Amniotic stem cell (primary cell): Measurements from ENCODE around the gene MAT2A.
A peak's percentile ranks its signal among the peaks of the same experiment; 100 is the strongest.

ENCODE experiments used
- DNase-seq: peaks from one replicate; lab custom pipeline; 2025; lab: John Stamatoyannopoulos, UW

Gene MAT2A

DNA sequence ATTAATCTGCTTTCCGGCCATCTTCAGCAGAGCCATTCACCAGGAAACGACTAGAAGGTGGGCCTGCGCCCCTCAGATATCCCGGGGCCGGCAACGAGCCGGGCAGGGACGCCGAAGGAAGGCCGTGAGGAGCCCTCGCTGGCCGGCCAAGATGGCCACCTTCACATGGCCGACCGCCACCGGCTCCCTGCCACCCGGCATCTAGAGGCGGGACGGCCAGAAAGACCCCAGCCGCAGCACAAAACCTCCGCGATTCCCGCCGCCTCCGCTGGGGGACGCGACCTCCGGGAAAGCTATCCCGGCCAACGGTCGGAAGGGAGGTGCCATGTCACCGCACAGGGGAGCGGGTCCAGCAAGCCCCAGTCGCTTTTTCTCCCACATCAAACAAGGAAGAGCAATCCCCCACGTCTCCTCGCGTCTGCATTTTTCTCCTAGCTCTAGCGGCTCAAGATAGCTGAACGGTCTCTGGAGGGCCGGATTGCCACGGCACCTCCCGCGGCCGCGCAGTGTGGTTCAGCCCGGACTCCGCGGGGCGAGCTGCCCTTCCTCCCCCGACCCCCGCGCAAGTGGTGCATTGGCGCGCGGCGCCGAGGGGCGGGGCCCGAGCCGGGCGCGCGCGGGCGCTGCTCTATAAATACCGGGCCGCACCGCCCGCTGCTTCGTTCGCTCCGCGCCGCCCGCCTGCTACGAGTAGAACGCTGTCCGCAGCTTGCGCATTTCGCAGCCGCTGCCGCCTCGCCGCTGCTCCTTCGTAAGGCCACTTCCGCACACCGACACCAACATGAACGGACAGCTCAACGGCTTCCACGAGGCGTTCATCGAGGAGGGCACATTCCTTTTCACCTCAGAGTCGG is at the start of gene MAT2A:
MAT2A (plus strand) TSS at position 662 of the 854 bp plus-strand sequence; CDS start at position 782, 120 bp downstream.
- peak; percentile 85 for DNase-seq

DNA sequence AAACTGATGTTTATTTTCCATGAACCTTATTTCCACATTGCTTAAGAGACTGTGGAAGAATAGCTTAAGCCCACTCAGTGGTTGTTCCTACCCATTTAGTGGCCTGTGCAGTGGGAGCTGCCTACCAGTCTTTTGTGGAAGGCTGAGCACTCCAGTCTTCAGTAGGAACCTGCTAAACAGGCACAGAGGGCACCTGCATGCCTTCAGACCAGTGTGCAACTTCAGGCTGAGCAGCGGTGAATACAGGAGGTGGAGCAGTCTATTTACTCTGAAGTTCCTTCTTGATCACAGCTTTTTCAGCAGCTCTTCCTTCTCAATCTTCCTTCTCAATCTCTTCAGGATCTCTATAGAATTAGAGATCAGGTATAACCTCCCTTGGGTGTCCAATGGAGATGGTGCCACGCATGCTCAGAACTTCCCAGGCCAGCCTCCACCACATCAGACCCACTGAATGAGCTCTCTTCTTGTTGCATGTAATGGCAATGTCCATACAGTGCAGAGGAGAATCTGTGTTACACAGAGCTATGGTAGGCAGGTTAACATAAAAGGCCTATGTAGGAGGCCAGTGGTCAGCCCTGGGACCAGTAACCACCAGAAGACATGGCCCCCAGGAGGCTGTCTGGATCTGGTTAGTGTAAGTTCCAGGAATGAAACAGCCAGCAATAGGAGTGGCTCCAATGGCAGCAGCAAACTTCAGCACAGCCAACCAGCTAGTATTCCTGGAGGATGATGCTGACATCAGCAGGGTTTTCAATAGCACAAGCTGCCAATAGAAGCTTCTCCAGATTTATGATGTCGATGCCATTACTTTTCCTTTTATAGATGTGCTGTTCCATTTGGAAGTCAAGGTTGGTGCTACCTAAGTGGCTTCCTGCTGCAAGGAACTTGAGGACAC is 47.9 kb upstream of the MAT2A start:
- no peak for DNase-seq

DNA sequence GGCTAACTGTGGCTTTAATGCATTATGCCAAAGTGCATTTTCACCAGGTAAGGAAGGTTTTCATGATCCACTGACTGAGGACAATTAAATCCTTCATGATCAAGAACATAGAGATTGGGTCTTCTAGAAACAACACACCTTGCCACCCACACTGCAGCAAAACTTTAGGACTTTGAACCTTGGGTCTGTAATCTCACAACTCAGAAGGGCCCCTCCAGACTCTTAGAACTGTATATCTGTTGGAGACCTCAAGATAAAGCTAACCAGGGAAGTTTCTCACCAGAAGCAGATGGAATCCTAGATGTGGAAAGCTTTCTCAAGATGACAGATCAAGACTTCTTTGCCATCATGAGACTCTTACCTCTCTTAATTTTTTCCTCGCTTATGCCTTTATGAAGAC is 42.5 kb upstream of the MAT2A start:
- DNase-seq: no peak

DNA sequence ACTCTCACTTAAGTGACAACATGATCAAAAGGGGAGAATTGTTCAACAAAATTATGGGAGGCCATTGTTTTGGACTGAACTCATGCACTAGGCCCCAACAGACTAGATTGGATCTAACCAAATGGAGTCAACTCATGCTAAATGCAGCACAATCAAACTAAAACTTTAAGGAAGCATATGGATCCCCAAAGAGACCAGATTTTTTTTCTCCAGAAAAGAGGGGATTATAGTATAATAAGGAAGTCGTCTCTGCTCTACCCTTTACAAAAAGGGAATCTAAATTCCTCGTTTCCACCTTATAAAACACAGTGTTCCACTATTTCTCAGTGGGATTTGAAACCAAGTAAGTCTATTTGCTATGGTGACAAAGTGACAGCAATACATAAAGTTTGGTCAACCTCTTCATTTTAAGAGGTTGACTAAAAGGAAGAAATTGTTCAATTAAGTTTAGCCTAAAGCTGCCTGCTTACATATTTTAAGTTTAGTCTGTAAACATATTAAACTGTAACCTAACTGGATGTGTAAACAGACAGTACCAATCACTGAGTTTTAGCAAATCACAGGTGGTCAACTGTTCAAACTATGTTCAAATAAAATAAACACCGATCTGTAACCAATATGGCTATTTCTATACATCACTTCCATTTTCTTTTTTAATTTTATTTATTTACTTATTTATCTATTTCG is 40.9 kb upstream of the MAT2A start:
- no peak for DNase-seq

DNA sequence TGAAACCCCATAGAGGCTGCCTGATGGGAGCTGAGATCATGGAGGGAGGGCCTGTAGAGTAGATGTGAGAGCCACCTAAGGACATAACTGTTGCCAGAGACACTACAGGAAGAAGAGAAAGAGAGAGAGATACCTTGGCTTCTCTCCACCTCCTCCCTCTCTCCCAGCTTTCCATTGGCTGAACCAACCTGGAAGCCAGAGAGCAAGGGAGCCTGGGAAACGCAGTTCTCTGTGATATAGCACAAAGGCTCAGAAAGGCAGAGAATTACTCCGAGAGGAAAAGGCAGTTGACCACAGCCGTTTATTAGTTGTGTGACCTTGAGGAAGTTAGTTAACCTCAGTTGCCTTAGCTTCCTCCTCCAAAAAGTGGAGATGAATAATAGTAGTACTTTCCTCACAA is 37.7 kb upstream of the MAT2A start:
- DNase-seq: no peak

DNA sequence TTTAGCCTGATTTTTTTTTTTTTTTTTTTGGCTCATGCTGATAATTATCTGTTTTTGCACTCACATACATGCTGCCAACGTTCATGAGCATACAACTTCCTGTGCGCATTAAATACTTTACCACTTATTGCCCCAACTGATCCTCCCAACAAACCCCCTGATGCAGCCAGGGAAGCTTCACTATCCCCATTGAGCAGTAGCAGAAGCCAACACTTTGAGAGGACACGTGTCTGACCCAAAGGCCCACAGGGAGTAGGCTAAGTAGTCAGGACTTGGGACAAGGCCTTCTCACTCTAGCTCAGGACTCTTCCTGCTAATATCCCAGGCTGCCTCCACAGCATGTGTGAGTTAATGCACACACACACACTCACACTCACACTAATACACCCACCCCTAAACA is 36.2 kb upstream of the MAT2A start:
- no peak for DNase-seq

GRCh38 chr2:85503168-85503850 is 35.7 kb upstream of the MAT2A start:
- no peak for DNase-seq

DNA sequence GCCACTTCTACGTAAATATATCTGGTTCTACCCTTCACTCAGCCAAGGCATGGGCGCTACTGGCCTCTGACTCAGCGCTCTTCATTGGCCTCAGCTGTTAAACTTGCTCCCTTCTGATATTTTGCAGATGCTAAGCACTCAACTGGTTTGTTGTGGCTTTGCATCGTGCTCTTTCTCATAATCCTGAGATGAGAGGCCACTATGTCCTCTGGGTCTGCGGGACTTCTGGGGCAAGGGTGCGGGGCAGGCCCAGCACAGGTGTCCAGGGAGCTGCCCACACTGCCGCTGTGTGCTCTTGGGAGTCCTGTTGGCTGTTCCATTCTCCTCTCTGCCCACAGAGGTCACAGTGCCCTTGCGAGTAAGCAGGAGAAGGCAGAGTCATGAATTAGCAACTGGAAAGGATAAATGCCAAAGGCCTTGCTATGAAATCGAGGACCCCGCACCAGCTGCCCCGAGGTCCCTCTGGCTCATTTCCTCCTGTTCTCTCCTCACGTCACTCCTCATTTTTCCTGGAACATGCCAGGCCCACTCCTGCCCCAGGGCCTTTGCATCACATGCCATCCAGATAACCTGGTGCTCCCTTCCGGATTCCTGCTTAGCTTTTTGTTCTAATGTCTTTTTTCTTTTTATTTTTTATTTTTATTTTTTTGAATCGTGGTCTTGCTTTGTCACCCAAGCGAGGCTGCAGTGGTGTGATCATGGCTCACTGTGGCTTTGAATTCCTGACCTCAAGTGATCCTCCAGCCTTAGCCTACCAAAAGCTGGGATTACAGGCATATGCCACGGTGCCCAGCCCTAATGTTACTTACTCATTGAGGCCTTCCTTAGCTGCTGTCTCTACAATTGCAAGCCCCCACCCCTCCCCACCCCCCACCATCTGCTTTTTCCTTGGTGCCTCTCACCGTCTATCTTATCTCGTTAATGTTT is 34.9 kb upstream of the MAT2A start:
- peak; percentile 9 for DNase-seq

DNA sequence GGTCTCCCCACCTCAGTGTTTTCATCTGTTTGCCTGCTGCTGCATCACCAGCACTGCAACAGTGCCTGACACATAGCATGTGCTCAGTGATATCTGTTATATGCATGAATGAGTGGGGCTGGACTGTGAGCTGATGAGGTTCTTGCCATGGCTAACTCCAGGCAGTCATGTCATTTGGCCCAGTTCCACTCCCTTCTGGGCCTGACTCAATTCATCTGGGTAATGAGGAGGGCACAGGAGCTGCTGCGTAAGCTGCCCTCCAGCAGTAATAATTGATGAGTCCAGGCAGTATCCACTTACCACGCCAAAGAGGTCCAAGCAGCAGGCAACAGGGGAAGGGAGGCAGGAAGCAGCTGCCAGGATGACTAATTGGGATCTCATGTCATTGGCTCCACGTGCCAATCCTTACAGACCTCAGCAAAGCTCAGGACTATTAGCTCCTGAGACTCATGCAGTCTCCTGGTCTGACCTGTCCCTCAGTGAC is 34.1 kb upstream of the MAT2A start:
- DNase-seq: peak; percentile 80

- DNase-seq: no peak
Observed at GRCh38 chr2:85505551-85506238, 33.3 kb upstream of the MAT2A start.

DNA sequence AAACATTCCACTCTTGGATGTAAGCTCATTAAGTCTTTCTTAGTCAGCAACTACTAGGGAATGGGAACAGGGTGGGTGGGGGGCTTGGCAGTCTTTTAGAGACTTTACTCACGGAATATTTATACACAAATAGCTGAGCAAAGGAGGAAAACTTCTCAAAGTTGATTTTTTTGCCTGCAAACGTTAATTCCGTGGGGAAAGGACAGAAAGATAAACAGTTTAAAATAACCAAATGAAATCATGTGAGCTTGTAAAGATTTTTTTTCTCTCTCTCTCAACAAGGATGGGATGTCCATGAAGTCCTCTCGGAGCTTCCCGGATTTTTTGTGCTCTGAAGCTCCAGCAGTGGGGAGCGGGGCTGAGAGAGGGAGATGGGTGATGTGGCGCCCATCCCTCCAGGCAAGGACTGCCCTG is 32.2 kb upstream of the MAT2A start:
- no peak for DNase-seq

DNA sequence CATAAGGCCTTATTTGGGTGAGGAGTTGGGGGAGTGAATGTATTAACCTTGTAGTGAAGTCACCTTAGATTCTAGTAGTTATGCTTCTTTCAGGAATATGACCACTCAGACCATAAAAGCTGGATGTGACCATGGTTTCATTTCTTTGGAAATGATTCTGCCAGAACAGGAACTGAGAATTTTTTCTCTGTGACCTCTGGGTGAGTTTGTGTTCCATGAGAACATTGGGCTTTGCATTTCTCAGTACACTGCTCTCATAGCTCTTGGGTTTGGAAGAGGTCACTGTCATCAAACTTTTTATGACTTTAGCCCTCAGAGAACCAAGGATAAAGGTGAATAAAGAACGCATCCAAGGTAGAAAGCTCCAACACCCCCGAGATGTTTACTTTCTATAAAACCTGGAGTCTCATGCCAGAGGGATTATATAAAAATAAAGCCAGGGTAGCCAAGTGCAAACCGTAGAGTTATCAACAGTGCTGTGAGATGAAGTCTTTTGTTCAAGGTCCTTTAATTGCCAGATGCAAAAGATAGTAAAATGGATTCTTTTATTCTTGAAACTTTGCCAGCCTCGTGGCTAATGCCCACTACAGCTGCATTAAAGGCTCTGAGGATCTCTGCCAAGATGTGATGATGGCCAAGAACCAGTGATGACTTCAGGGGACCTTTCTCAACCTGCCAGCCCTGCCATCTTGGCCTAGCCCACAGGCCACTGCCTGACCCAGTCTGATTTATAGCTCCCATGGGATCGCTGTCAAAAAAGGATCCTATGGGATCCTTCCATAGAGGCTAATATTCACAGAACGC is 27.8 kb upstream of the MAT2A start:
- DNase-seq: no peak

DNA sequence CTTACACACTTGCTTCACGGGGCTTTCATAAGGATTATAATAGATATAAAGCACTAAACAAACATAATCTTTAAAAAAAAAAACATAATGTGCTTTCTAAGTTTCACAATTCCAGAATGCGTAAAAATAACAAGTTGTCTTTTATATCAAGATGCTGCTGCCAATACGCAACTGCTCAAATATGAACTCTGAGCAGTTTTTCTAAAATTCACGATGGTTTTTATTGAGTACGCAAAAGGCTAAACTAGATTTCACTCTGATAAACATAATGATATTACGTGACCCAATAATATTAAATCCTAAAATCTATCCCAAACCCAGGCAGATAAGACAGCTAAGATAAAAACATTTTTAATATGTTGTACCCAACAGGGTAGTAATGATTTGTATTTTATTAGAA is 24.6 kb upstream of the MAT2A start:
- no peak for DNase-seq

DNA sequence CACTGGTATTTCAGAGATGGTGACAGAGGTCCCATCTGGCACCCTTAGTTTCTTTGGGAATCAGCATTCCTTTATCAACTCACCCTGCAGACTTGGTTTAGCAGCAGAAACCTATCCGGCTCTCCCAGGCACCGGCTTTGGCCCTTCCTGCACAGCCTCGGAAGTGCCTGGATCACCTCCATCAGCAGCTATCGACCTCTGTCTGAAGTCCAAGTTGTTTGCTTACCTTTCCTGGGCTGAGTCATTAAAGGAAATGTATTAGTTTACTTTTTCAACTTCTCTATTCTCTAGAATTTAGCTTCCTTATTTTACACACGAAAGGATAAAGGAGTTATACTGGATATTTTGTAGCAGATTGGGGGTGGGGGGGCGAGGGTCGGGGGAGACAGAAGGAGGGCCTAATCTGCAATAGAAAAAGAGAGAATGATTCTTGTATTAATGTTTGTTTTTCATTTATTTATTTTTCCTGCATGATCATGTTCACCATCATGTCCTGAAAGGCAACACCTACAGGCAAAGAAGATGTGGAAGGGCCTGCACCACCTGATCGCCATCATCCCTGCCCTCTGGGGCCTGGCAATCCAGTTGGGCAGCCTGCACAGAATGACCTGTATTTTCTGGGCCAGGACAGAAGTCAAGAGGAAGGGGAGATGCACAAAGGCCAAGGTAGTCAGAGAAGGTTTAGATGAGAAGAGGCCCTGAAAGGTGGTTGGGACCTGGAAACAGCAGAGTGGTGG is 22.1 kb upstream of the MAT2A start:
- no peak for DNase-seq

- DNase-seq: no peak
Observed at GRCh38 chr2:85522090-85522647, 16.8 kb upstream of the MAT2A start.

GRCh38 chr2:85523062-85523902 is 15.7 kb upstream of the MAT2A start:
- DNase-seq: no peak

DNA sequence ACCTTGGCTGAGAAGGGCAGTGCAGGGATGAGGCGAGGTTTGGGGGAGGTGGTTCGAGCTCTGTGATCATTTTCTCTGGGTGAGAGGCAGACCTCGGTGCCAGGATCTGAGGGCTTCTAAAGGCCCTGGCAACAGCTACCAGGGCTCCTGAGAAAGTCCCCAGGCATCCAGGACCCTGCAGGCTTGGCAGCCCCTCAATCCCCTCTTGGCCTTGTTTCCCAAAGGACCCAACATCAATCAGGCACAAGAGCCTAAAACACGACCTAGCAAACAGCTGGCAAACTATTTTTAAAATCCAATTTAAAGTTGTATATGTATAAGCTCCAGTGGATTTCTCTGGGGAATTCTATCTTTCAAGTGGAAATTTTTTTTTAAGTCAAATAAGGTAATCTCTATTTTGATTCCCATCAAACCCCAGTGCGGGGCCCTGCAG is 15.0 kb upstream of the MAT2A start:
- DNase-seq: no peak
